Mesenchymal stem cell (in vitro differentiated cells and primary cell): ENCODE measurements around the gene TMPRSS6.
A peak's percentile ranks its signal among the peaks of the same experiment; 100 is the strongest.
"Not testable (repeated sequence)": the region's sequence is repeated elsewhere in the genome, so short reads cannot be mapped to it uniquely, and the experiment has no call there.

Experiments used
- DNase-seq: peaks from one replicate; pipeline ENCODE4 v3.0.0-alpha.2; 2013
- H2AFZ ChIP-seq: one replicate; pipeline ENCODE4 v1.6.1; 2013; ENCODE audit warnings: low read depth, mild to moderate bottlenecking, control low read depth, inconsistent platforms, low read length, moderate library complexity
- H2AK5ac ChIP-seq: 2 replicates; pipeline ENCODE4 v1.6.1; 2013; ENCODE audit warnings: low read length, moderate library complexity, mild to moderate bottlenecking, inconsistent platforms; ENCODE audit not compliant: severe bottlenecking
- H2BK120ac ChIP-seq: one replicate; pipeline ENCODE4 v1.6.1; 2013; ENCODE audit warnings: low read depth, mild to moderate bottlenecking, inconsistent platforms, low read length, moderate library complexity
- H2BK12ac ChIP-seq, 2 experiments: one replicate each; pipeline ENCODE4 v1.6.1; 2013; ENCODE audit warnings: inconsistent platforms in 2 of 2, low read length in 2 of 2, mild to moderate bottlenecking in 2 of 2, moderate library complexity in 2 of 2, control low read depth in 1 of 2
- H2BK15ac ChIP-seq: one replicate; pipeline ENCODE4 v1.6.1; 2013; ENCODE audit warnings: mild to moderate bottlenecking, low read depth, inconsistent platforms; ENCODE audit not compliant: poor library complexity, severe bottlenecking
- H2BK5ac ChIP-seq: 2 replicates; pipeline ENCODE4 v1.6.1; 2013; ENCODE audit warnings: low read depth, mild to moderate bottlenecking, low read length, control low read depth, inconsistent platforms; ENCODE audit not compliant: poor library complexity, severe bottlenecking
- H3K14ac ChIP-seq, 2 experiments: one replicate each; pipeline ENCODE4 v1.6.1; 2013; ENCODE audit warnings: inconsistent platforms in 2 of 2, low read length in 2 of 2, control low read depth in 1 of 2, mild to moderate bottlenecking in 1 of 2, moderate library complexity in 1 of 2
- H3K18ac ChIP-seq, 2 experiments: one replicate each; pipeline ENCODE4 v1.6.1; 2013; ENCODE audit warnings: inconsistent platforms in 2 of 2, low read length in 2 of 2, control low read depth in 1 of 2, low read depth in 1 of 2, mild to moderate bottlenecking in 1 of 2
- H3K23ac ChIP-seq, 2 experiments: one replicate each; pipeline ENCODE4 v1.6.1; 2013; ENCODE audit warnings: inconsistent platforms in 2 of 2, low read length in 2 of 2, mild to moderate bottlenecking in 2 of 2, moderate library complexity in 2 of 2, control low read depth in 1 of 2
- H3K27ac ChIP-seq: 2 replicates; pipeline ENCODE4 v1.5.1; 2013; ENCODE audit warnings: mild to moderate bottlenecking, moderate library complexity, low read length, control low read depth, inconsistent platforms; ENCODE audit not compliant: poor library complexity, severe bottlenecking
- H3K27me3 ChIP-seq, 2 experiments: 2 replicates each; pipeline versions ENCODE4 v1.6.1 to v1.7.0; 2013; ENCODE audit warnings: low read length in 2 of 2, mild to moderate bottlenecking in 2 of 2, moderate library complexity in 2 of 2, control low read depth in 1 of 2, inconsistent platforms in 1 of 2; ENCODE audit not compliant: control insufficient read depth in 1 of 2, insufficient read depth in 1 of 2
- H3K36me3 ChIP-seq, 2 experiments: 2 replicates each; pipeline versions ENCODE4 v1.6.1 to v1.7.0; 2013; ENCODE audit warnings: low read length in 2 of 2, control low read depth in 1 of 2, inconsistent platforms in 1 of 2, low read depth in 1 of 2, mild to moderate bottlenecking in 1 of 2; ENCODE audit not compliant: insufficient read depth in 2 of 2, control insufficient read depth in 1 of 2
- H3K4ac ChIP-seq, 2 experiments: one replicate each; pipeline ENCODE4 v1.6.1; 2013; ENCODE audit warnings: inconsistent platforms in 2 of 2, low read length in 2 of 2, mild to moderate bottlenecking in 2 of 2, moderate library complexity in 2 of 2, control low read depth in 1 of 2, low read depth in 1 of 2
- H3K4me1 ChIP-seq: 2 replicates; pipeline ENCODE4 v1.6.1; 2013; ENCODE audit warnings: low read depth, low read length, control low read depth; ENCODE audit not compliant: control insufficient read depth, insufficient read depth
- H3K4me2 ChIP-seq: 2 replicates; pipeline ENCODE4 v1.6.1; 2013; ENCODE audit warnings: low read length, mild to moderate bottlenecking, inconsistent platforms; ENCODE audit not compliant: poor library complexity, severe bottlenecking
- H3K4me3 ChIP-seq, 2 experiments: 2 replicates each; pipeline versions ENCODE4 v1.5.1 to v1.7.0; 2013; ENCODE audit warnings: low read length in 2 of 2, mild to moderate bottlenecking in 2 of 2, control low read depth in 1 of 2, low read depth in 1 of 2; ENCODE audit not compliant: insufficient read depth in 1 of 2
- H3K79me1 ChIP-seq: replicated peaks from 2 replicates; pipeline ENCODE4 v1.6.1; 2013; ENCODE audit warnings: mild to moderate bottlenecking, control low read depth, low read length, inconsistent platforms; ENCODE audit not compliant: poor library complexity, severe bottlenecking
- H3K9ac ChIP-seq: 2 replicates; pipeline ENCODE4 v1.7.0; 2013; ENCODE audit warnings: mild to moderate bottlenecking, low read length, moderate library complexity
- H3K9me3 ChIP-seq: 2 replicates; pipeline ENCODE4 v1.7.0; 2013; ENCODE audit warnings: mild to moderate bottlenecking, low read length; ENCODE audit not compliant: control insufficient read depth
- H4K8ac ChIP-seq: one replicate; pipeline ENCODE4 v1.6.1; 2013; ENCODE audit warnings: inconsistent platforms, mild to moderate bottlenecking, low read length, moderate library complexity
- H4K91ac ChIP-seq: one replicate; pipeline ENCODE4 v1.6.1; 2013; ENCODE audit warnings: mild to moderate bottlenecking, low read length, inconsistent platforms
- WGBS: methylation state at CpG from one replicate; pipeline ENCODE4 v1.1.7; 2013; ENCODE audit warnings: mixed read lengths; 5-methylcytosine and 5-hydroxymethylcytosine counted together

TMPRSS6 gene

GRCh38 chr22:37072673-37073072 lies 36.8 kb downstream of the TMPRSS6 start:
- no peak overlapping the region for H3K4ac ChIP-seq
- H3K18ac ChIP-seq, result no peak overlapping the region
- no peaks in the 10 kb centered on the region for H3K36me3 ChIP-seq
- no peak overlapping the region for H4K91ac ChIP-seq
- no peak overlapping the region for H3K14ac ChIP-seq
- peaks cover 3% of the 10 kb centered on the region for H3K4me1 ChIP-seq
- no peak overlapping the region for H2BK12ac ChIP-seq
- no peak overlapping the region for H2AFZ ChIP-seq
- no peak overlapping the region for H3K4me3 ChIP-seq
- no peak overlapping the region for H2AK5ac ChIP-seq
- no peak overlapping the region for H2BK120ac ChIP-seq
- WGBS, result 92% methylated on average over 8 of the region's 8 CpGs
- H4K8ac ChIP-seq, result no peak overlapping the region
- no peak overlapping the region for H3K23ac ChIP-seq
- H3K4me2 ChIP-seq, result no peak overlapping the region
- no peak overlapping the region for H3K9ac ChIP-seq
- peaks cover 66 to 82% of the 10 kb centered on the region in 2 experiments for H3K27me3 ChIP-seq
- DNase-seq, result no peak
- peaks cover 2% of the 10 kb centered on the region for H3K9me3 ChIP-seq
- H2BK5ac ChIP-seq, result no peak overlapping the region
- H2BK15ac ChIP-seq, result no peak overlapping the region
- no peak overlapping the region for H3K27ac ChIP-seq
- H3K79me1 ChIP-seq, result no peaks in the 10 kb centered on the region

- H2BK5ac ChIP-seq, H3K9me3 ChIP-seq, H3K79me1 ChIP-seq, H3K9ac ChIP-seq, H3K4ac ChIP-seq, H2BK120ac ChIP-seq, H3K4me2 ChIP-seq, H4K91ac ChIP-seq, H2AFZ ChIP-seq, H3K23ac ChIP-seq, H3K4me3 ChIP-seq, H3K18ac ChIP-seq, H3K36me3 ChIP-seq, H2AK5ac ChIP-seq, H2BK12ac ChIP-seq, H3K4me1 ChIP-seq, H3K14ac ChIP-seq, H3K27ac ChIP-seq, DNase-seq, H4K8ac ChIP-seq, H2BK15ac ChIP-seq: not testable (repeated sequence)
- H3K27me3 ChIP-seq, result peaks cover 68 to 81% of the 10 kb centered on the region in 2 experiments
- WGBS, result 91% methylated on average over 5 of the region's 5 CpGs
Measured at GRCh38 chr22:37071850-37072592, 37.5 kb downstream of the TMPRSS6 start.

GRCh38 chr22:37070744-37071143 lies 38.8 kb downstream of the TMPRSS6 start:
- Histone ChIP-seq H3K9ac (no peak overlapping the region), H3K9me3 (peaks cover 2% of the 10 kb centered on the region)
- 86% methylated on average over 9 of the region's 9 CpGs for WGBS

GRCh38 chr22:37070334-37070733 lies 39.2 kb downstream of the TMPRSS6 start:
- no peak overlapping the region for H2AK5ac ChIP-seq
- no peak overlapping the region for H3K18ac ChIP-seq
- H2BK12ac ChIP-seq, result no peak overlapping the region
- no peaks in the 10 kb centered on the region for H3K79me1 ChIP-seq
- WGBS, result 85% methylated on average over 8 of the region's 8 CpGs
- H3K4me3 ChIP-seq, result no peak overlapping the region
- H3K27ac ChIP-seq, result no peak overlapping the region
- H2BK15ac ChIP-seq, result no peak overlapping the region
- H3K4me2 ChIP-seq, result no peak overlapping the region
- H3K23ac ChIP-seq, result no peak overlapping the region
- H2BK120ac ChIP-seq, result no peak overlapping the region
- DNase-seq, result no peak
- H4K8ac ChIP-seq, result no peak overlapping the region
- H3K27me3 ChIP-seq, result peaks cover 65 to 77% of the 10 kb centered on the region in 2 experiments
- no peak overlapping the region for H3K9ac ChIP-seq
- no peak overlapping the region for H4K91ac ChIP-seq
- peak overlapping the region in 1 of 2 experiments; percentile 8 for H3K14ac ChIP-seq
- no peak overlapping the region for H2AFZ ChIP-seq
- H3K36me3 ChIP-seq, result no peaks in the 10 kb centered on the region
- peaks cover 3% of the 10 kb centered on the region for H3K4me1 ChIP-seq
- peaks cover 2% of the 10 kb centered on the region for H3K9me3 ChIP-seq
- H3K4ac ChIP-seq, result no peak overlapping the region
- H2BK5ac ChIP-seq, result no peak overlapping the region

More at GRCh38 chr22:37070744-37071143, 38.8 kb downstream of the TMPRSS6 start:
- H4K8ac ChIP-seq, result no peak overlapping the region
- no peak overlapping the region for H2AK5ac ChIP-seq
- no peak overlapping the region for H3K4ac ChIP-seq
- H3K36me3 ChIP-seq, result no peaks in the 10 kb centered on the region
- DNase-seq, result no peak
- no peak overlapping the region for H4K91ac ChIP-seq
- no peak overlapping the region for H3K27ac ChIP-seq
- H3K14ac ChIP-seq, result no peak overlapping the region
- no peaks in the 10 kb centered on the region for H3K79me1 ChIP-seq
- H2BK12ac ChIP-seq, result no peak overlapping the region
- H2BK5ac ChIP-seq, result no peak overlapping the region
- peaks cover 3% of the 10 kb centered on the region for H3K4me1 ChIP-seq
- no peak overlapping the region for H3K18ac ChIP-seq
- peaks cover 65 to 78% of the 10 kb centered on the region in 2 experiments for H3K27me3 ChIP-seq
- no peak overlapping the region for H3K23ac ChIP-seq
- no peak overlapping the region for H2BK120ac ChIP-seq
- no peak overlapping the region for H2BK15ac ChIP-seq
- no peak overlapping the region for H3K4me2 ChIP-seq
- H3K4me3 ChIP-seq, result no peak overlapping the region
- no peak overlapping the region for H2AFZ ChIP-seq
